Left kidney (tissue), 2 donors: ENCODE data around the gene TBCA. TPM values are rescaled to one million over a fixed set of nuclear protein-coding genes. Genes with fewer than 3 reads are reported as not detected.

Source experiments
- DNase-seq: peaks from one replicate; pipeline ENCODE4 v3.0.0-alpha.2; 2013
- polyA plus RNA-seq: library from polyadenylated mRNA; unstranded; fragments of 120-200 nt; gene quantifications from one replicate; pipeline ENCODE4 v1.2.1, GENCODE V29; 2013; ENCODE audit not compliant: insufficient read length

TBCA gene
- polyA plus RNA-seq, 1 donor = 270 TPM

DNA sequence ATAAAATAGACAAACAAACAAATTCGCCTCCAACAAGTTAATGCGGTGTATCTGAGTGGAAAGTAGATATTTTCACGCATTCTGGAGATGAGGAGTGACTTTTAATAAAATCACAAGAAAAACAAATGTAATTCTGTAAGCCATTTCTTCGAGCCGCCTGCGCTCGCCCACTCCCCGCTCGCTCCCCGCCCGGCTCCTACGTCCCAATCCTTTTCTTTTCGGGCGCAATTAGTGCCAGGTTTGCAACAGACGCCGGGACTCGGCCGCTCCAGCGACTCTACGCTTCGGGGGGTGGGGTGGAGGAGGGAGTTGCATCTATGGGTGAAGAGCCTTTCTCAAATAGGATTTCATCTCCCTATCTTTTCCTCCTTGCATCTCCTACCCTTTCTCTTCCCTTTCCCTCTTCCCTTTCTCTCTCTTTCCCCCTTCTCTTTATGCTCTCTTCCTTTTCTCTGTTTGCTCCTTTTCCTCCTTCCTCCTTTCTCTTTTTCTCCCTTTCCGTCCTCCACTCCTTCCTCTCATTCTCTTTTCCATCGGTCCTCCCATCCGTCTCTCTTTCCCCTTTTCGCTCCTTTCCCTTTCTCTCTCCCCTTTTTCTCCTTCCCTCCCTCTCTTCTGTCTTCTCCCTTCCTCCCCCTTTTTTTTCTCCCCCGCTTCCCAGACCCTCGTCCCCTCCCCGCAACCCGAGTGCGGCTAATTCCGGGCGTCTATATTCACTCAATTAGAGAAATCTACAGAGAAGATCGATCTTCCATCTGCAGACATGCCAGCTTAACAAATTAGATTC is 131.6 kb downstream of the TBCA start:
- no peak for DNase-seq

DNA sequence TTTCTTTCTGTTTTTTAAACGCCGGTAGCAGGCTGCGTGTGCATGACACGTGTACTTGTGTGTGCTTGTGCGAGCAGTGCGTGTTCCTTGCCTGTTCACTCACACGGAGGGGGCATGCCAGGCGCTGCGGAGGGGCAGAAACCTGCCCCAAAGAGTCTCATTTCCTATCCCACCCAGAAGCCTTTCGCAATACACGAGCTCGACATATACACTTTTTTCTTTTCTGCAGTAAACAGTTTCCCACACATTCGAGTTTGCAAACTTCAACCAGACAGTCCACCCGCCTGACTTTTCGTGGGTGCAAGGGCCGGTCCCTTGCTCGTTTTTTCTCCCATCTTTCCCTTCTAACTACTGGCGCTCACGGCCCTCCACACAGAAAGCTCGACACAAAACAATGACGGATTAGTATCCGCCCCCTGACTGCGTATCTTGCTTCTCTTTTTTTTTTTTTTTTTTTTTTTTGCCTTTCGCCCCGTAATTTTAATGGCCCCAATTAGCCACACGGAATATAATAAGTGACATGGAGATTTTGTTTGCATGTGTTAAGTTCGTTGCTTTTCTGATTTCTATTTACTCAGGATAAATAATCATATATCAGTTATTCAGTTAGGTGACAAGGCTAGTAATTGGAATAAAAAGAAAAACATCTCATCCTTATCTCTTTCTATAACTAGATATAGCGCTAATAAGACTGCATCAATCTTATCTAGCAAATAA is 132.3 kb downstream of the TBCA start:
- no peak for DNase-seq

DNA sequence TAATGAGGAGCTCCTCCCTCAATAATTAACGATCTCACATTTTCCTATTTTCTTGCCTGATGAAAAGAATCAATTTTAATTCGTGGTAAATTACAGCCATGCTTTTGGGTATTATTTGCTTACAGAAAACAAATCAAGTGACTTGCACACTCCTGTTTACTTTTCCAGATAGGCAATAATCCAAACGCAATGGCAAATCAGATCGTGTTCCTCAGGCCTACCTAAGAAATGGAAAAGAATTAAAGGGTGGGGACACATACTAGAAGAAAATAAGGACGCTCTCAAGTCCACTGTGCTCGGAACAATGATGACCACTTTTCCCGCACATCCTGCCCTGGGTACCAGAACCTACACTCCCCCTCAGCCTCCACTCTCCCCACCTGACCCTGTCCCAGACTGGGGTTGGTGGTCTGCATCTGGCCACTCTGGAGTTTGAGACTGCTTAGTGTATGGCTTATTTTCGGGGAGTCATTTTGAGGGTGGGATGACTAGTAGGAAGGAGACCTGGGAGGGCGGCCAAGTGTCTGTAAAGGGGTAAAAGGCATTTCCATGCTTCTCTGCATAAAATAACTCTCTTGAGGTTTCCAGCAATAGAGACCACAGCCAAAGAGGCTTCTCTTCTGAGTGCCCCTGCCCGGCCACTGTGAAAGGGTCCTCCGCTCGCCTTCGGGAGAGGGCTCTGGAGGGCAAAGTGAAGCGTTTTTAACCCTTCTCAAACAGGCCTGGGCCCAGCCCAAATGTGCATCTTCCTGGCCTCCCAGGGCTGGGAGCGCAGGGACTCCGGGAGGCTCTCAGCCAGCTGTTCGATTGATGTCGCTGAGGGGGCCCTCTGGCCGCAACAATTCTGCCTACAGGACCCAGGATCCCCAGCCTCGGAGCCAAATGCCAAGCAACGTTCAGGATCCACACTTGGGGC is 133.1 kb downstream of the TBCA start:
- DNase-seq = no peak

DNA sequence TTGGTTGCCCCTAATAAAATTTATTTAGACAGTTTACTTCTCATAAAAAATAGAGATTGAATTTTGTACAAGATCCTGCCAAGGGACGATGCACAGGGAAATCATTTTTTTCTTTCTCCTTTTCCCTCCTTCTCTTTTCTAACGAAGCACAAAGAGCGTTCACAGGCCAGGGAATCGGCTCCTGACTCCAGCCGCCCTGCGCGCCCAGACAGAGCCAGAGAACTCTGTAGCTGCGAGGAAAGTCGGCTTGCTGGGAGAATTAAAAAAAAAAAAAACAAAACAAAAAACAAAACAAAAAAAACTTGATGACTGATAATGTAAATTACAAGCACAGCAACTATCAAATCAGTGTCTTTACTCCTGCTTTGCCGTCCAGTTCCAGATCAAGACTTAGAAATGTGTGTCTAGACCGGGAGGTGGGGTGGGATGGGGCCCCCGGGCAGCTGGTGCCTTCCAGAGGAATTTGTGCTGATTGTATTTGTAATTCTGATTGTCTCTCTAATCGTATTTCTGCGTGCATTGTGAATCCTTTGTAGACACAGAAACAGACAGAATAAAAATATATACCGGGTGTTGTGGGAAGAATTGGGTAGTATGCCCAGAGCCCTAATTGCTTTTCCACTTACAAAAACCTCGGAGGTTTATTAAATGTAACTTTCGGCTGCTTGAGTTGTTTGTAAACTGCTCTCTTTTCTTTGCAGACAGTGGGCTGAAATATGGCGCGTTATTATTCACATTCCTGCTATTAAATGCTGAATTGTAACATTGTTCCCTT is 134.0 kb downstream of the TBCA start:
- DNase-seq = no peak

DNA sequence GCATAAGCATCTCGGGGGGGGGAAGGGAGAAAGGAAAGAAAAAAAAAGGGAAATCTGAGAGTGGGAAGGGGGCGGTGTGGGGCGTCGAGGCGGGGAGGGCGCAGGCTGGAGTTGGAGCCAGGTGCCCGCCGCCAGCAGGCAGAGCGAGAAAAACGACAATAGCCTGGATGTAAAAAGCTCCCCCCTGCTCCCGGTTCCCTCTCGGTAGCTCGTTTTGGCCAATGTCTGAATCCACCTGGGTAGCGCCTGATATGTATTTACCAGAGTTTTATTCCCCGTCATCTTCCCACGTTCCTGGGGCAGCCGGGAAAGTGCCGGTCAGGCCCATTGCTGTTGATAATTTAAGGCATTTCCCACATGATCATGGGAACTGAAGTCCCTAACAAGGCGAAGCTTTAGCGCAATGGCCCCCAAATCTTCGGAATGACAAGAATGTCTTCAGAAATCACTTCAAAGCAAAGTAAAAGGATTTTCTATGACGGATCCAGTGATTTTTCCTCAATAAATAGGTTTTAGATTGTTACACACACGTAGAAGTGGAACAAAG is 134.7 kb downstream of the TBCA start:
- DNase-seq = no peak

Other genes starting within 250 kb of the TBCA start
- not detected for gene OTP, start 137.6 kb downstream of the TBCA start, polyA plus RNA-seq